Lung (tissue), 12 donors: Measurements from ENCODE around the gene GRK7. TPM values are rescaled to one million over a fixed set of nuclear protein-coding genes. Genes with fewer than 3 reads are reported as not detected.

Experiments used
- ATAC-seq: fragments of 200-7000 bp; cut with Tn5 transposase; one replicate; pipeline ENCODE4 v1.9.1; 2020; ENCODE audit warnings: moderate number of reproducible peaks; ENCODE audit not compliant: insufficient read depth, low FRiP score
- DNase-seq, 3 donors: peaks; one replicate each; pipeline ENCODE4 v3.0.0-alpha.2; 2013 to 2017
- H3K27ac ChIP-seq, 2 donors: one replicate each; pipeline ENCODE4 v1.5.1; 2013; ENCODE audit warnings: mild to moderate bottlenecking in 2 of 2, moderate library complexity in 2 of 2, control low read depth in 1 of 2, inconsistent platforms in 1 of 2, low read depth in 1 of 2, low read length in 1 of 2
- H3K27me3 ChIP-seq, 3 donors: one replicate each; pipeline ENCODE4 v1.5.1; 2013; ENCODE audit warnings: low read length in 2 of 3; ENCODE audit not compliant: control insufficient read depth in 3 of 3, insufficient read depth in 3 of 3
- H3K36me3 ChIP-seq, 4 donors: one replicate each; pipeline ENCODE4 v1.5.1; 2013; ENCODE audit warnings: low read length in 4 of 4, mild to moderate bottlenecking in 1 of 4, moderate library complexity in 1 of 4; ENCODE audit not compliant: control insufficient read depth in 4 of 4, insufficient read depth in 4 of 4
- H3K4me1 ChIP-seq, 5 donors: one replicate each; pipeline ENCODE4 v1.5.1; 2013; ENCODE audit warnings: low read length in 5 of 5, mild to moderate bottlenecking in 2 of 5, moderate library complexity in 1 of 5; ENCODE audit not compliant: control insufficient read depth in 5 of 5, insufficient read depth in 5 of 5
- H3K4me3 ChIP-seq: one replicate; pipeline ENCODE4 v1.5.1; 2013; ENCODE audit warnings: mild to moderate bottlenecking, control low read depth, moderate library complexity
- H3K9ac ChIP-seq, 2 donors: one replicate each; pipeline ENCODE4 v1.5.1; 2013; ENCODE audit warnings: low read length in 2 of 2, control low read depth in 1 of 2; ENCODE audit not compliant: insufficient read depth in 1 of 2
- H3K9me3 ChIP-seq, 4 donors: one replicate each; pipeline ENCODE4 v1.5.1; 2013; ENCODE audit warnings: low read length in 3 of 4, mild to moderate bottlenecking in 1 of 4, moderate library complexity in 1 of 4; ENCODE audit not compliant: control insufficient read depth in 4 of 4, insufficient read depth in 3 of 4
- WGBS, 2 donors: extraction: QIAGEN DNeasy Blood & Tissue Kit; methylation state at CpG; one replicate each; pipeline ENCODE4 v1.1.7; 2013; 5-methylcytosine and 5-hydroxymethylcytosine counted together
- polyA plus RNA-seq, 2 donors: library from polyadenylated mRNA; stranded (reverse); fragments of 200-250 nt; gene quantifications; one replicate each; pipeline ENCODE4 v1.2.1, GENCODE V29; 2013
- total RNA-seq, 2 donors: library from RNA; depleted of rRNA in 1 of 2; stranded (reverse); fragments of >200 nt in 1 of 2; gene quantifications; one replicate each; pipeline ENCODE4 v1.2.1, GENCODE V29; 2014 to 2021
- TF ChIP-seq, protein P1 (sequence below): IDR thresholded peaks from 2 replicates; pipeline ENCODE4 v1.5.1; 2012; ENCODE audit warnings: mild to moderate bottlenecking; ENCODE audit errors: control extremely low read depth, extremely low read depth
- donor health status: control.
- donor health status: control.
- donor health status: Bipolar disorder and iron deficiency.
- donor health status: healthy.
- donor health status: DM: yes; HTN: yes; CAD: no.

GRK7 gene
- total and polyA plus RNA-seq, 4 donors, result 0.06 to 0.12 (median 0.06) TPM; not detected in 1

DNA sequence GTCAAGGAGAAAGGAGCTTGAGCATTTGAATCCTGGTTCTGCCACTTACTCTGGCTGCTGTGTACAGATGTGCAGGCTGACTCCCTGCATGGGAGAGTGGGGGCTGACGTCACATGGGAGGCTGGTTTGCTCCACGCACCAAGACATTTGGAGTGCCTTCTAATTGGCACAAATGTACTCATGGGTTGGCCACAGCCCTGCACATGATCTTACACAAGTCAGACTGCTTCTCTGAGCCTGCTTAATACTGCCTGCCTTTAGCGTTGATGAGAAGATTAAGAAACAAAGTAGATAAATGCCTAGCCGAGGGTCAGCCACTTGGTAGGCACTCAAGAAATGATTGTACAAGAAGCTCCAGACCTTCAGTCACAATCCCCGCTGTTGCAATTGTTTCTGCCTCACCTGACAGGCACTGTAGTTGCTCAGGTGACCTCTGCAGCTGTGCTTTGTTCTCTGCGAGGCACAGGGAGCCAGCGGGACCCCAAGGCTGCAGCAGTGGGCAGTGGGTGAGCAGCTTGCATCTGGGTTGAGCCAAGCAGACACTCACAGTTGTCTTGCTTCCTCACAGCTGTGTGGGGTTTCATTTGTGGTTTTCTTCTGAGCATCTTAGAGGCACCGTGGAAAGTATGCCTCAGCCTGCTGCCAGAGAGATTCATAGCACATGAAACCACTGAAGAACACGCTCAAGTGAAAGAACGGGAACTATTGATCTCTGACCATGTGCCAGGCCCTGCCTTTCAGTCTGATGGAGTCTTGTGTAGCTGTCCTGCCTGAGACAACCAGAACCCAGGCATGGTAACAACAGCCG lies 33.1 kb downstream of the GRK7 start:
- ATAC-seq (peak; percentile 15), DNase-seq (peak; percentile 68 to 86 (median 71))
- peak overlapping the region in 1 of 2 donors; percentile 57 for H3K9ac ChIP-seq
- 25 to 43% methylated on average over 11 of the region's 11 CpGs for WGBS, 2 donors
- no peaks in the 10 kb centered on the region for H3K27me3 ChIP-seq
- H3K4me1 ChIP-seq, result peaks cover 0 to 35% (median 25%) of the 10 kb centered on the region in 5 donors
- no peaks in the 10 kb centered on the region for H3K9me3 ChIP-seq
- TF ChIP-seq, protein P1, sequence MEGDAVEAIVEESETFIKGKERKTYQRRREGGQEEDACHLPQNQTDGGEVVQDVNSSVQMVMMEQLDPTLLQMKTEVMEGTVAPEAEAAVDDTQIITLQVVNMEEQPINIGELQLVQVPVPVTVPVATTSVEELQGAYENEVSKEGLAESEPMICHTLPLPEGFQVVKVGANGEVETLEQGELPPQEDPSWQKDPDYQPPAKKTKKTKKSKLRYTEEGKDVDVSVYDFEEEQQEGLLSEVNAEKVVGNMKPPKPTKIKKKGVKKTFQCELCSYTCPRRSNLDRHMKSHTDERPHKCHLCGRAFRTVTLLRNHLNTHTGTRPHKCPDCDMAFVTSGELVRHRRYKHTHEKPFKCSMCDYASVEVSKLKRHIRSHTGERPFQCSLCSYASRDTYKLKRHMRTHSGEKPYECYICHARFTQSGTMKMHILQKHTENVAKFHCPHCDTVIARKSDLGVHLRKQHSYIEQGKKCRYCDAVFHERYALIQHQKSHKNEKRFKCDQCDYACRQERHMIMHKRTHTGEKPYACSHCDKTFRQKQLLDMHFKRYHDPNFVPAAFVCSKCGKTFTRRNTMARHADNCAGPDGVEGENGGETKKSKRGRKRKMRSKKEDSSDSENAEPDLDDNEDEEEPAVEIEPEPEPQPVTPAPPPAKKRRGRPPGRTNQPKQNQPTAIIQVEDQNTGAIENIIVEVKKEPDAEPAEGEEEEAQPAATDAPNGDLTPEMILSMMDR, result no peak
- peak overlapping the region in 1 of 2 donors; percentile 91 for H3K27ac ChIP-seq
- H3K36me3 ChIP-seq, result no peaks in the 10 kb centered on the region
- no peak overlapping the region for H3K4me3 ChIP-seq

DNA sequence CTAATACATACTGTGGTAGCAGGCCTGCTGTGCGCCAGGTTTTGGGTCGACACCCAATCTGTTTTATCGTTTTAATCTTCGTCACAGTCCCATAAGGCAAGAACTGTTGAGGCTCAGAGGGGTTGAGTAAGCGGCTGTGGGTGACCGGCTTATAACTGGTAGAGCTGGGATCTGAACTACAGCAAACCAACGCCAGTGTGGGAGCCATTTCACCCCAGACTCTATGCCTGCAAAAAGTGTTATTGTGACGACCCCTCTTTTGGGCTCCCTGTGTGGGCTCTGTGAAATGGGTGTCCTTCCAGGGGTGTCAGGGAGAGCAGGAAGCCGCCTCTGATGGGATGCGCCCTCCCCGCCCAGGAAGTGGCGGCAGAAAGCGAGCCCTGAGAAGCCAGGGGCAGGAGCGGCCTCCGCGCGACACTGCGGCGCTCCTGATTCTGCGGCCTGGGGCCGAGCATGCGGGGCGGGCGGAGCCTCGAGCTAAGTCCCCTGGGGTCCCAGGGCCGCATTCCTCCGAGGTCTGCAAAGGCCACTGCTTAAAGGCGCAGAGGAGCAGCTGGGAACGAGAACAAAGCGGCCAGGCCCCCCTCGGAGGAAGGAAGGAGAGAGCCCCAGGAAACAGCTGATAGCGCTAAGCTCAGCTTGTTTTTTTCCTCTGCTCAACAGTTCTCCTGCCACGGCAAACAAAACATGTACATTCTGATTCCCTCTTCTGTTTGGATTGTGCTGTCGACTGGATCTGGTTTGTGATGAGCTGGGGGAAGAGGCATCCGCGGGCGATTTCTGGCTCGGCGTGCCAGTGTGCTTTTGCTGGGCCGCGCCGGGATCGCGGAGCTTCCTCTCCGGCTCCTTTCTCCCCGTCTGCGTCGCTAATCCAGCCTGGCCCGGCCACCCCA lies 33.9 kb downstream of the GRK7 start:
- TF ChIP-seq, protein P1, result no peak
- peak overlapping the region; percentile 50 to 91 for H3K27ac ChIP-seq
- H3K27me3 ChIP-seq, result no peaks in the 10 kb centered on the region
- 7 to 17% methylated on average over 49 of the region's 49 CpGs for WGBS, 2 donors
- no peaks in the 10 kb centered on the region for H3K9me3 ChIP-seq
- H3K9ac ChIP-seq, result peak overlapping the region; percentile 6 to 57
- ATAC-seq (peak; percentile 35), DNase-seq (peak; percentile 88 to 92 (median 91))
- peak overlapping the region; percentile 29 for H3K4me3 ChIP-seq
- H3K36me3 ChIP-seq, result no peaks in the 10 kb centered on the region
- peaks cover 0 to 35% (median 25%) of the 10 kb centered on the region in 5 donors for H3K4me1 ChIP-seq

- DNase-seq, result no peak
- Histone ChIP-seq H3K9ac (peak overlapping the region in 1 of 2 donors; percentile 45), H3K9me3 (no peaks in the 10 kb centered on the region), H3K27me3 (no peaks in the 10 kb centered on the region), H3K4me1 (peaks cover 0 to 35% (median 25%) of the 10 kb centered on the region in 5 donors), H3K36me3 (no peaks in the 10 kb centered on the region), H3K27ac (peak overlapping the region; percentile 50 to 91), H3K4me3 (no peak overlapping the region)
- ATAC-seq, result no peak
- TF ChIP-seq, protein P1, result no peak
- 56 to 59% methylated on average over 10 of the region's 10 CpGs for WGBS, 2 donors
Measured at GRCh38 chr3:141797819-141798447, 34.7 kb downstream of the GRK7 start.
